Hypothalamus (tissue), 51 donors: ENCODE results near the gene EPDR1.
A peak's percentile ranks its signal among the peaks of the same experiment; 100 is the strongest.
"Not testable (repeated sequence)": the region's sequence is repeated elsewhere in the genome, so short reads cannot be mapped to it uniquely, and the experiment has no call there.

Experiments
- DNase-seq, 51 donors: peaks; one replicate each; lab custom pipeline; 2025; lab: John Stamatoyannopoulos, UW

The EPDR1 gene

GRCh38 chr7:37927773-37928444, 7.5 kb downstream of the EPDR1 start:
- DNase-seq: no peak

- DNase-seq: no peak
Observed at GRCh38 chr7:37928878-37929277, 8.4 kb downstream of the EPDR1 start.

GRCh38 chr7:37930226-37930948, 9.9 kb downstream of the EPDR1 start:
- no peak for DNase-seq

- DNase-seq: no peak
Observed at GRCh38 chr7:37932543-37932942, 12.1 kb downstream of the EPDR1 start.

GRCh38 chr7:37933018-37933566, 12.7 kb downstream of the EPDR1 start:
- DNase-seq: no peak

GRCh38 chr7:37942934-37943610, 22.6 kb downstream of the EPDR1 start:
- DNase-seq: peak in 28 of 51 donors; percentile 6 to 54 (median 32)

GRCh38 chr7:37943905-37944736, 23.7 kb downstream of the EPDR1 start:
- DNase-seq: peak in 10 of 51 donors; percentile 1 to 51 (median 10)

- DNase-seq: no peak
Observed at GRCh38 chr7:37944737-37945054, 24.3 kb downstream of the EPDR1 start.

GRCh38 chr7:37945336-37945735, 24.9 kb downstream of the EPDR1 start:
- DNase-seq: no peak

- DNase-seq: no peak
Observed at GRCh38 chr7:37947138-37947940, 26.9 kb downstream of the EPDR1 start.

GRCh38 chr7:37947941-37948210, 27.4 kb downstream of the EPDR1 start:
- DNase-seq: no peak

GRCh38 chr7:37952240-37952639, 31.8 kb downstream of the EPDR1 start:
- no peak for DNase-seq

GRCh38 chr7:37954217-37954616, 33.8 kb downstream of the EPDR1 start:
- not testable (repeated sequence) for DNase-seq

GRCh38 chr7:37956791-37957190, 36.4 kb downstream of the EPDR1 start:
- no peak for DNase-seq

GRCh38 chr7:37957221-37957970, 37.0 kb downstream of the EPDR1 start:
- no peak for DNase-seq

GRCh38 chr7:37960483-37960882, 40.0 kb downstream of the EPDR1 start:
- DNase-seq: no peak

GRCh38 chr7:37961251-37961650, 40.8 kb downstream of the EPDR1 start:
- no peak for DNase-seq

- no peak for DNase-seq
Observed at GRCh38 chr7:37964196-37964595, 43.8 kb downstream of the EPDR1 start.

- no peak for DNase-seq
Observed at GRCh38 chr7:37970211-37970610, 49.8 kb downstream of the EPDR1 start.
